RWPE1 (cell line): ENCODE results near the gene INF2.
A peak's percentile ranks its signal among the peaks of the same experiment; 100 is the strongest.

Source experiments
- CTCF ChIA-PET: fragments of 350-600 bp; sonication (Branson Sonifier 250); formaldehyde crosslinking; extraction: SDS; loops from one replicate; lab custom pipeline; 2021; lab: Yijun Ruan, JAX
- POLR2A ChIA-PET: fragments of 400-600 bp; formaldehyde crosslinking; extraction: SDS; loops from one replicate; lab custom pipeline; 2020; ENCODE audit warnings: antibody characterized with exemption; ENCODE audit not compliant: low non-redundant PET; lab: Yijun Ruan, JAX
- DNase-seq: peaks from one replicate; pipeline ENCODE4 v3.0.0; 2012; ENCODE audit warnings: low spot score
- H3K27ac ChIP-seq: fragments of 450-650 bp; 2 replicates; pipeline ENCODE4 v1.5.1; 2017
- CTCF ChIP-seq: fragments of 450-650 bp; conservative IDR thresholded peaks from 2 replicates; pipeline ENCODE4 v1.5.1; 2017; ENCODE audit warnings: low read depth, mild to moderate bottlenecking

Gene INF2

GRCh38 chr14:104766863-104767633 lies 77.6 kb downstream of the INF2 start:
- no peak for TF ChIP-seq CTCF
- no peak overlapping the region for H3K27ac ChIP-seq
- POLR2A ChIA-PET: no interaction called here
- no peak for DNase-seq
- CTCF ChIA-PET: interaction anchor here (0.7 to 1.0 kb wide), 2 partner anchors 42 to 59 kb away, joined by 3 to 4 read pairs; no protein-coding TSS in a partner anchor

DNA sequence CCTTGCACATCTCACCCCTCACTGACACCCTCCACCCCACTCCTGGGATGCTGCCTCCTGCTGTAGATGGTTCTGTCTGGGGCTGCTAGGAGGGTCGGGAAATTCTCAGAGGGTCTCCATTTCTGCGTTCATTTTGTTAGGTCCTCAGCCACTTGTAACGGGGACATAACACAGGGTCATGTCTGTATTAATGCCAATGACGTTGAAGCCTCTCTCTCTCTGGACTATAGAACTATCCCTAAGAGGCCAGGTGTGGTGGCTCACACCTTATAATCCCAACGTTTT lies 78.2 kb downstream of the INF2 start:
- CTCF ChIA-PET: interaction anchor here (0.6 to 2.2 kb wide), 3 partner anchors 20 to 108 kb away, joined by 3 to 25 read pairs (median 10); no protein-coding TSS in a partner anchor
- no peak overlapping the region for H3K27ac ChIP-seq
- POLR2A ChIA-PET: no interaction called here
- no peak for TF ChIP-seq CTCF
- DNase-seq: no peak

- CTCF ChIA-PET: interaction anchor here (0.6 to 2.2 kb wide), 27 partner anchors 8 to 852 kb away, joined by 3 to 28 read pairs (median 5); partner anchors contain the start of genes AKT1 and ZBTB42
- DNase-seq: peak; percentile 65
- peak; percentile 88 for TF ChIP-seq CTCF
- POLR2A ChIA-PET: no interaction called here
- H3K27ac ChIP-seq: peak overlapping the region; percentile 65
Observed at GRCh38 chr14:104768437-104769323, 79.3 kb downstream of the INF2 start.

- CTCF ChIA-PET: interaction anchor here (0.6 to 2.2 kb wide), 8 partner anchors 8 to 434 kb away, joined by 3 to 28 read pairs (median 5); partner anchors contain the start of gene AKT1
Observed at GRCh38 chr14:104769324-104770071, 80.1 kb downstream of the INF2 start.

GRCh38 chr14:104770072-104770579 lies 80.7 kb downstream of the INF2 start:
- no peak for TF ChIP-seq CTCF
- ChIA-PET POLR2A (no interaction called here), CTCF (interaction anchor here (0.6 to 2.2 kb wide), 3 partner anchors 56 to 69 kb away, joined by 3 to 25 read pairs (median 4); no protein-coding TSS in a partner anchor)
- DNase-seq: no peak
- H3K27ac ChIP-seq: peak overlapping the region; percentile 65

More at GRCh38 chr14:104769324-104770071, 80.1 kb downstream of the INF2 start:
- no peak for DNase-seq
- POLR2A ChIA-PET: no interaction called here
- H3K27ac ChIP-seq: peak overlapping the region; percentile 65
- TF ChIP-seq CTCF: no peak
